ENCODE data around the gene RHOA. TPM values are rescaled to one million over a fixed set of nuclear protein-coding genes. Genes with fewer than 3 reads are reported as not detected.

The RHOA gene
- total RNA-seq (2022) (338 and 348 TPM in 2 replicates), Bru-seq, nascent RNA (percentile 83 among the genes with signal in this experiment), BruChase-seq, experiment 1, labeled RNA remaining after a 2-hour chase (percentile 87 among the genes with signal in this experiment), BruChase-seq, experiment 2, labeled RNA remaining after a 6-hour chase (percentile 95 among the genes with signal in this experiment)
- long read RNA-seq, transcript RHOA-202 (5 exons, 2,031 nt) = major isoform, 548 of 603 reads
- long read RNA-seq, partial matches to known transcripts = 11 of 603 reads
- long read RNA-seq, other reads (novel, unspliced or antisense) = 37 of 603 reads

DNA sequence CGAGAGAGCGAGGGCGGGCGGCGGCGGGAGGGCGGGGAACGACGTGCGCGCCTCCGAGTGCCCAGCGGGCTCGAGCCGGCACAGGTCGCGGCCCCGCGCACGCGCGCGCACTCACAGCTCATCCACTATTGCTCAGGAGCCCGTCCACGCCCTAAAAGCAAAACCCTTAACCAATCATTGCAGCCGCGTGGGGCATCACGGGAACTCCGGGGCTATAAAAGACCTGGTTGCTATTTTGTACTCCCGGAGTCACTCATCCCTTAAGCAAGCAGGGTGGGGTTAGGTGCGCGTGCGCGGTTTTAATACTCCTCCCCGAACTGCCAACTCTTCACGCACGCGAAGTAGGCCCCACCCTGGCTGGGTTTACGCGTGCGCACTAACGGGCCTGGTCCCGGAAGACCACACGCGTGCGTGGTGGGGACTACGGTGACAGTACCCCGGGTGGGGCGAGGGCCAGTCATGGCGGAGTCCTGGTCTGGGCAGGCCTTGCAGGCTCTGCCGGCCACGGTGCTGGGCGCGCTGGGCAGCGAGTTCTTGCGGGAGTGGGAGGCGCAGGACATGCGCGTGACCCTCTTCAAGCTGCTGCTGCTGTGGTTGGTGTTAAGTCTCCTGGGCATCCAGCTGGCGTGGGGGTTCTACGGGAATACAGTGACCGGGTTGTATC is at the start of gene RHOA, which contains the start of gene TCTA:
Gene RHOA, minus strand, starts transcription at position 9 of the 664 bp plus-strand sequence. CDS start 36,387 bp downstream, outside the sequence.
Gene TCTA, plus strand, starts transcription at position 456 of the 664 bp plus-strand sequence. Its CDS starts 4 bp downstream, at position 460.
- Mint-ChIP-seq H3K4me3 (ENCODE audit: unreplicated experiment) (peak within 1 kb of the TSS; percentile 88), H3K27me3 (ENCODE audit: insufficient read depth, unreplicated experiment) (no peaks in the 10 kb centered on the region), H3K4me1 (ENCODE audit: low read depth, unreplicated experiment) (peaks cover 23% of the 10 kb centered on the region), H3K9me3 (ENCODE audit: unreplicated experiment) (no peaks in the 10 kb centered on the region), H3K36me3 (ENCODE audit: insufficient read depth, unreplicated experiment) (peaks cover 26% of the 10 kb centered on the region), H3K27ac (ENCODE audit: unreplicated experiment) (peak within 1 kb of the TSS; percentile 94)
- intact Hi-C loops (cut with micrococcal nuclease; ENCODE audit: unreplicated experiment) = loop anchor here (1.0 to 2.0 kb wide), 3 partner anchors 17 to 72 kb away; partner anchors contain the start of genes GPX1, NICN1 and USP4
- no peaks in the 10 kb centered on the region for H3K9me3 ChIP-seq
- H3K4me1 ChIP-seq = peaks cover 25% of the 10 kb centered on the region
- TF ChIP-seq, protein P1, sequence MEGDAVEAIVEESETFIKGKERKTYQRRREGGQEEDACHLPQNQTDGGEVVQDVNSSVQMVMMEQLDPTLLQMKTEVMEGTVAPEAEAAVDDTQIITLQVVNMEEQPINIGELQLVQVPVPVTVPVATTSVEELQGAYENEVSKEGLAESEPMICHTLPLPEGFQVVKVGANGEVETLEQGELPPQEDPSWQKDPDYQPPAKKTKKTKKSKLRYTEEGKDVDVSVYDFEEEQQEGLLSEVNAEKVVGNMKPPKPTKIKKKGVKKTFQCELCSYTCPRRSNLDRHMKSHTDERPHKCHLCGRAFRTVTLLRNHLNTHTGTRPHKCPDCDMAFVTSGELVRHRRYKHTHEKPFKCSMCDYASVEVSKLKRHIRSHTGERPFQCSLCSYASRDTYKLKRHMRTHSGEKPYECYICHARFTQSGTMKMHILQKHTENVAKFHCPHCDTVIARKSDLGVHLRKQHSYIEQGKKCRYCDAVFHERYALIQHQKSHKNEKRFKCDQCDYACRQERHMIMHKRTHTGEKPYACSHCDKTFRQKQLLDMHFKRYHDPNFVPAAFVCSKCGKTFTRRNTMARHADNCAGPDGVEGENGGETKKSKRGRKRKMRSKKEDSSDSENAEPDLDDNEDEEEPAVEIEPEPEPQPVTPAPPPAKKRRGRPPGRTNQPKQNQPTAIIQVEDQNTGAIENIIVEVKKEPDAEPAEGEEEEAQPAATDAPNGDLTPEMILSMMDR (IDR thresholded peaks at IDR 0.05; ENCODE audit: insufficient read depth in 1 of 2, low read depth in 1 of 2, low read length in 1 of 2, severe bottlenecking in 1 of 2, unreplicated experiment in 1 of 2) = no peak
- DNase-seq = peak; percentile 98 to 100
- H3K27me3 ChIP-seq (replicated peaks; ENCODE audit: control insufficient read depth, insufficient read depth, low read length) = no peaks in the 10 kb centered on the region
- ChIA-PET POLR2A (interaction anchor here (0.5 to 2.7 kb wide), 17 partner anchors 10 to 318 kb away, joined by 3 to 34 read pairs (median 5); partner anchors contain the start of genes AMT, DAG1, NICN1 and QRICH1), CTCF (interaction anchor here (0.6 to 2.4 kb wide), 6 partner anchors 42 to 293 kb away, joined by 3 to 16 read pairs (median 4); partner anchors contain the start of genes GPX1 and USP4)
- no peaks in the 10 kb centered on the region; the same call in 1 of the 2 replicates for H3K36me3 ChIP-seq (ENCODE audit: control insufficient read depth, insufficient read depth, low read length)
- H3K4me3 ChIP-seq (ENCODE audit: low read depth, low read length) = peak within 1 kb of the TSS; percentile 93
- BruUV-seq (replicated peaks) = TSS peak; percentile 73

DNA sequence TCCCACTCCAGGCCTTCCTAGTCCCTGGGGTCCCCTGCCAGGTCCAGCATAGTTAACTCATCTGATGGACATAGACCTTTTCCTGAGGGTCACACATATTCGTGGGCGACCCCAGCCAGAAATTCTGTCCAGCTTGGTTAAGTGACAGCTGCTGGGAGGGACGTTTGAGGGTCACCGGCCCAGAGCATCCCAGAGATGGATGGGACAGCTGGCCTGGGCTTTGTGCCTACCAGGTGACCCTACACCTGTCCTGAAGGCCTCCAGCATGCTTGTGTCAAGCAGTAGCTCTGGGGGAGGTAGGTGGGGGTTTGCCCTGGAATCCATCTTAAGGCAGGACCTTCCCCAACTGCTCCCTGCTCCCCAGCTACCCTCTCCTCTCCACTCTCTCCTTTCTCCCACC is 49.2 kb upstream of the RHOA start:
- intact Hi-C loops (cut with micrococcal nuclease; ENCODE audit: unreplicated experiment) = loop anchor here (1.0 kb wide), 2 partner anchors 8 to 212 kb away; no protein-coding TSS in a partner anchor
- peaks cover 17% of the 10 kb centered on the region for H3K36me3 Mint-ChIP-seq (ENCODE audit: insufficient read depth, unreplicated experiment)
- H3K9me3 Mint-ChIP-seq (ENCODE audit: unreplicated experiment) = no peaks in the 10 kb centered on the region
- H3K27me3 ChIP-seq (replicated peaks; ENCODE audit: control insufficient read depth, insufficient read depth, low read length) = no peaks in the 10 kb centered on the region
- peak overlapping the region; percentile 91 for H3K27ac Mint-ChIP-seq (ENCODE audit: unreplicated experiment)
- TF ChIP-seq, protein P1 (IDR thresholded peaks at IDR 0.05; ENCODE audit: insufficient read depth in 1 of 2, low read depth in 1 of 2, low read length in 1 of 2, severe bottlenecking in 1 of 2, unreplicated experiment in 1 of 2) = no peak
- TSS peak; percentile 51 for BruUV-seq (replicated peaks)
- peaks cover 70% of the 10 kb centered on the region for H3K4me1 ChIP-seq
- no peaks in the 10 kb centered on the region for H3K27me3 Mint-ChIP-seq (ENCODE audit: insufficient read depth, unreplicated experiment)
- no peaks in the 10 kb centered on the region for H3K9me3 ChIP-seq
- H3K4me1 Mint-ChIP-seq (ENCODE audit: low read depth, unreplicated experiment) = peaks cover 48% of the 10 kb centered on the region
- POLR2A ChIA-PET = interaction anchor here (1.3 to 3.7 kb wide), 2 partner anchors 9 to 18 kb away, joined by 5 to 26 read pairs; partner anchors contain the start of gene DAG1
- CTCF ChIA-PET = interaction anchor here (1.8 to 2.4 kb wide), 2 partner anchors 9 to 12 kb away, joined by 11 to 16 read pairs; partner anchors contain the start of gene DAG1
- peak overlapping the region; percentile 52 for H3K4me3 Mint-ChIP-seq (ENCODE audit: unreplicated experiment)
- H3K4me3 ChIP-seq (ENCODE audit: low read depth, low read length) = no peak overlapping the region
- no peaks in the 10 kb centered on the region for H3K36me3 ChIP-seq (ENCODE audit: control insufficient read depth, insufficient read depth, low read length)
- no peak for DNase-seq
